ENCODE results near the gene UBE2E2.

The UBE2E2 gene

DNA sequence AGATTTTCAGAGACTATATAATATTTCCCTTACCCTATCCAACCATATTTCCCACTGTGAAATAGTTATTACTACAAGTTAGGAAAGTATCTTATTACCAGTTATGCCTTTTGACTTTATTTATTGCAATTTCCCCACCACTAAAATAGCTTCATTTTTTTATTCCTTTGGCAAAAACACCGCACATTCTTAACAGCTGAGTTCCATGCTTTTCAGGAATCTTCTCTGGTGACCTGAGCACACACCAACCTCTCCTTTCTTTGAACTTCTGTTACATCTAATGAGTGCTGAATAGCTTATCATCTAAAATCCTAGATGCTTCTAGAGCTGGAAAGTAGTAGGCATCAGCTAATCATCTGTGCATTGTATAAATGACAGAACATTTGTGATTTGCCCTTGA lies 99.1 kb downstream of the UBE2E2 start:
- TF ChIP-seq, protein P1, sequence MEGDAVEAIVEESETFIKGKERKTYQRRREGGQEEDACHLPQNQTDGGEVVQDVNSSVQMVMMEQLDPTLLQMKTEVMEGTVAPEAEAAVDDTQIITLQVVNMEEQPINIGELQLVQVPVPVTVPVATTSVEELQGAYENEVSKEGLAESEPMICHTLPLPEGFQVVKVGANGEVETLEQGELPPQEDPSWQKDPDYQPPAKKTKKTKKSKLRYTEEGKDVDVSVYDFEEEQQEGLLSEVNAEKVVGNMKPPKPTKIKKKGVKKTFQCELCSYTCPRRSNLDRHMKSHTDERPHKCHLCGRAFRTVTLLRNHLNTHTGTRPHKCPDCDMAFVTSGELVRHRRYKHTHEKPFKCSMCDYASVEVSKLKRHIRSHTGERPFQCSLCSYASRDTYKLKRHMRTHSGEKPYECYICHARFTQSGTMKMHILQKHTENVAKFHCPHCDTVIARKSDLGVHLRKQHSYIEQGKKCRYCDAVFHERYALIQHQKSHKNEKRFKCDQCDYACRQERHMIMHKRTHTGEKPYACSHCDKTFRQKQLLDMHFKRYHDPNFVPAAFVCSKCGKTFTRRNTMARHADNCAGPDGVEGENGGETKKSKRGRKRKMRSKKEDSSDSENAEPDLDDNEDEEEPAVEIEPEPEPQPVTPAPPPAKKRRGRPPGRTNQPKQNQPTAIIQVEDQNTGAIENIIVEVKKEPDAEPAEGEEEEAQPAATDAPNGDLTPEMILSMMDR (IDR thresholded peaks at IDR 0.05; ENCODE audit: low read depth, low read length): no peak
- TF ChIP-seq POLR2A (IDR thresholded peaks at IDR 0.05; ENCODE audit: extremely low read depth, insufficient read length): no peak
- no peak for DNase-seq (ENCODE audit: low read depth)
- H3K4me3 ChIP-seq (ENCODE audit: low read depth, low read length): no peak overlapping the region

DNA sequence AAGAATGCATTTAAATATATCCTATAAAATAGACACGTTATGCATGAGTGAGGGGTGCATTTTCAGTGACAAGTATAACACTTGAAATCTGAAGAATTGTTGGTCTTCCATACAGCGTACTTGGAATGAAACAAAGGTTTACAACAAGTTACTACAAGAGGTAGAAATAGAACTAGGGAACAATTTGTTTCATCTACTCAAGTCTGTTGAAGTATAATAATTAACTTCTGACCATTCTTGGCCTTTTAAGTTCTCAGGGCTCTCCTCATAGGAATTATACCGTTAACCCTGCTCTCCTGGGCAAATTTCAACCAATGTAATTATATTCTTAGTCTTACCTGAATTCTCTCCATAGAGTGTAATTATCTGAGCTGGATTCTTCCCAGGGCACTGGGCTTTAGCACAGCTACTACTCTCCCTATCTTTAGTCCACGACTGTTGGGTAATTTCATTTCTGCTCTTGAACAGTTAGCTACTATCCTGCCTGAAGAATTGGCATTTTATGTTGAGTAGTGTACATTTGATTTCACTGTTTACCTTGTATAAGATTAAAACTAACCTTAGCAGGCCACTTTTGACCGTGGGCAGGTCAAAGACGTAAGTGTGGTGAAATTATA lies 100.6 kb downstream of the UBE2E2 start:
- DNase-seq (ENCODE audit: low read depth): no peak

DNA sequence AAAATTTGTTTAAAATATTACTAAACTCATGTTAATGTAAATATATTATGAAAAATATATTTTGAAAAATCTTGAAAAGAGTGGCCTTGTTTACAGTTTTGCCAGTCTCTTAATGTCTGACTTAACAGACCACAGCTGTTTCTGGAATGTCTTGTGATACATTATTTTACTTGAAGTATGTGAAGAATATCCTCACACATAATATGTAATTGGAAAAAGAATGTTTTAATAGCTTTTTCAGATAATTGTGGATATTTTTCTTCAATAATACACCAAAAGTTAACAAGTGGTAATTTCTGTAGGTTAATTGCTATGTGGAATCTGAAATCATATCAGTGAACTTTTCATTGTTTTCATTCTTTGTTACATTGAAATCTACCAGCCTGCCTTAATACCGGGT lies 101.3 kb downstream of the UBE2E2 start:
- TF ChIP-seq POLR2A (IDR thresholded peaks at IDR 0.05; ENCODE audit: extremely low read depth, insufficient read length): no peak
- TF ChIP-seq, protein P1 (IDR thresholded peaks at IDR 0.05; ENCODE audit: low read depth, low read length): no peak
- TF ChIP-seq, protein P2, sequence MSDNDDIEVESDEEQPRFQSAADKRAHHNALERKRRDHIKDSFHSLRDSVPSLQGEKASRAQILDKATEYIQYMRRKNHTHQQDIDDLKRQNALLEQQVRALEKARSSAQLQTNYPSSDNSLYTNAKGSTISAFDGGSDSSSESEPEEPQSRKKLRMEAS (IDR thresholded peaks at IDR 0.05; ENCODE audit: low read depth, low read length): no peak
- TF ChIP-seq MYC (IDR thresholded peaks at IDR 0.05; ENCODE audit: low read depth, low read length): no peak
- no peak for DNase-seq (ENCODE audit: low read depth)
- H3K4me3 ChIP-seq (ENCODE audit: low read depth, low read length): no peak overlapping the region

More for the DNA sequence above, 100.6 kb downstream of the UBE2E2 start:
- no peak overlapping the region for H3K4me3 ChIP-seq (ENCODE audit: low read depth, low read length)
- TF ChIP-seq, protein P1 (IDR thresholded peaks at IDR 0.05; ENCODE audit: low read depth, low read length): no peak
- TF ChIP-seq, protein P2 (IDR thresholded peaks at IDR 0.05; ENCODE audit: low read depth, low read length): no peak
- TF ChIP-seq MYC (IDR thresholded peaks at IDR 0.05; ENCODE audit: low read depth, low read length) (no peak), POLR2A (IDR thresholded peaks at IDR 0.05; ENCODE audit: extremely low read depth, insufficient read length) (no peak)

DNA sequence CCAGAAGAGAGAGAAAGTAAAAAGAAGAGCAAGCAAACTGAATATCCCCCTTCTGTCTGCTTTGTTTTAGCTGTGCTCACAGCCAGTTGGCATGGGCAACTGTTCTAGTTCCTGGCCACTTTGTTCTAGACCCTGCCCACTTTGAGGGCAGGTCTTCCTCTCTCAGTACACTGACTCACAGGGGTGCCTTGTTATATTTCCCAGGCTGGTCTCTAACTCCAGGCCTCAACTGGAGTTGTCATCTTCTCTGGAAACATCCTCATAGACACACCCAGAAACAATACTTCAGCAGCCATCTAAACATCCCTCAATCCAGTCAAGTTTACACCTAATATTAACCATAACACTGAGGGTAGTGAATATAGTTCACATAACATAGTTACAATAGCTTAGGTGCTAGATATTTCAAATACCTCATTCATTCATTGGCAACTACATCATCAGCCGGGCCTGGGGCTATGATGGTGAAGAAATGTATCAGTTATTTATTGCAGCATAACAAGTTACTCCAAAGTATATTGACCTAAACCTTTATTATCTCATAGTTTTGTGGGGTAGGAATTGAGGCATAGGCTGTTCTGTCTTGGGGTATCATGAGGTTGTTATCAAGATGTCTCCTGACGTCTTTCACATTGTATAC lies 106.0 kb downstream of the UBE2E2 start:
- TF ChIP-seq, protein P2 (IDR thresholded peaks at IDR 0.05; ENCODE audit: low read depth, low read length): no peak
- TF ChIP-seq, protein P1 (IDR thresholded peaks at IDR 0.05; ENCODE audit: low read depth, low read length): no peak
- no peak for TF ChIP-seq POLR2A (IDR thresholded peaks at IDR 0.05; ENCODE audit: extremely low read depth, insufficient read length)
- no peak for TF ChIP-seq MYC (IDR thresholded peaks at IDR 0.05; ENCODE audit: low read depth, low read length)
- no peak for DNase-seq (ENCODE audit: low read depth)
- no peak overlapping the region for H3K4me3 ChIP-seq (ENCODE audit: low read depth, low read length)

DNA sequence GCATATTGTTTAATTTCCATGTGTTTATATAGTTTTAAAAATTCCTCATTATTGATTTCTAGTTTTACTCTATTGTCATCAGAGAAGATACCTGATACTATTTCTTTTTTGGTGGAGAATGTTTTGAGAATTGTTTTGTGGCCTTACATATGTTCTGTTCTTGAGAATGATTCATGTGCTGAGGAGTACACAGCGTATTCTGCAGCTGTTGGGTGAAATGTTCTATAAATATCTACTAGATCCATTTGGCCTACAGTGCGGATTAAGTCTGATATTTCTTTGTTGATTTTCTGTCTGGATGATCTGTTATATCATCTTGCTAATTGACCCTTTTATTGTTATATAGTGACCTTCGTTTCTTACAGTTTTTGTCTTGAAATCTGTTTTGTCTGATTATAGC lies 109.7 kb downstream of the UBE2E2 start:
- H3K4me3 ChIP-seq (ENCODE audit: low read depth, low read length): no peak overlapping the region
- TF ChIP-seq, protein P1 (IDR thresholded peaks at IDR 0.05; ENCODE audit: low read depth, low read length): no peak
- DNase-seq (ENCODE audit: low read depth): no peak
